ENCODE measurements around the gene POU2F1.

POU2F1 gene

DNA sequence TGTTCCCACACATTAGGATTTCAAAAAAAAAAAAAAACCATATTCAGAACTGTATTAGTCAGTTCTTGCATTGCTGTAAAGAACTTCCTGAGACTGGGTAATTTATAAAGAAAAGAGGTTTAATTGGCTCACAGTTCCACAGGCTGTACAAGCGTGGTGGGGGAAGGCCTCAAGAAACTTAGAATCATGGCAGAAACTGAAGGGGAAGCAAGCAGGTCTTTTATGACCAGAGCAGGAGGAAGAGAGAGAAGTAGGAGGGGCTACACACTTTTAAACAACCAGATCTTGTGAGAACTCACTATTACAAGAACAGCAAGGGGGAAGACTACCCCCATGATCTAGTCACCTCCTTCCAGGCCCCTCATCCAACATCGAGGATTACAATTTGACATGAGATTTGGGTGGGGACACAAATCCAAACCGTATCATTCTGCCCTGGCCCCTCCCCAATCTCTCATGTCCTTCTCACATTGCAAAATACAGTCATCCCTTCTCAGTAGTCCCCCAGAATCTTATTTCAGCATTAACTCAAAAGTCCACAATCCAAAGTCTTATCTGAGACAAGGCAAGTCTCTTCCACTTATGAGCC, 51.8 kb downstream of the POU2F1 start:
- DNase-seq = no peak

DNA sequence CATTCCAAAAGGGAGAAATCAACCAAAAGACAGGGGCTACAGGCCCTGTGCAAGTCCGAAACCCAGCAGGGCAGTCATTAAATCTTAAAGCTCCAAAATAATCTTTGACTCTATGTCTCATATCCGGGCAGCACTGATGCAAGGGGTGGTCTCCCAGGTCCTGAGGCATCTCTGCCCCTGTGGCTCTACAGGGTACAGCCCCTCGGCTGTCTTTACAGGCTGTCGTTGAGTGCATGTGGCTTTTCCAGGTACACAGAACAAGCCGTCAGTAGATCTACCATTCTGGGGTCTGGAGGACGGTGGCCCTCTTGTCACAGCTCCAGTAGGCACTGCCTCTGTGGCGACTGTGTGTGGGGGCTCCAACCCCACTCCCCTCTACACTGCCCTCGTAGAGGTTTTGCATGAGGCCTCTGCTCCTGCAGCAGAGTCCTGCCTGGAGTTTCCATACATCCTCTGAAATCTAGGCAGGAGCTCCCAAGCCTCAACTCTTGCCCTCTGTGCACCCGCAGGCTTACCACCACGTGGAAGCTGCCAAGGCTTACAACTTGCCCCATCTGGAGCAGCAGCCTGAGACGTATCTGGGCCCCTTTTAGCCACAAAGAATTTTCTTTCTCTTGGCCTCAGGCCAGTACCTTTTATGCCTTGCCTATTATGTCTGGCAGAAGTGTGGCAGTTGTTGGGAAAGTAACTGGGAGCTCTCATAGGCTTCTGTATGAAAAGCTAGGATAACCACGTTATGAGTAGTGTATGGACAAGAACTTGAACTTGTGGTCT, 52.5 kb downstream of the POU2F1 start:
- DNase-seq = no peak

DNA sequence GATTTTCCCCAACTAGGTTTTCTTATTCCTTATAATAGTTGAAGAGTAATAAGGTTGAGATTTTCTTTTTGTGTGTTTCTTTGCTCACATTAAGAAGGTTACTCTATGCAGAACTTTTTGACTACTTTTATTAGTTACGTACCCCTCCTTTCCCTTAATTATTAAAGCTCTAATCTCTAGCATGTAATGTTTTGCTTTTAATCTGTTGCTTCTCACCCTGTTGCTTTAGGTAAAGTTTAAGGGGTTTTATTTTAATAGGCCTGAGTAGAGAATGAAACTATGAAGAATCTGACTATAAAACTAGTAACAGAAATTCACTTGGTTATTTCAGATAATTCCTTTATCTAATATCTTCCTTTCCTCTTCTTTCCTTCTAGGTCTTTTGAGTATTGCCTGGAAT, 53.4 kb downstream of the POU2F1 start:
- DNase-seq = no peak

DNA sequence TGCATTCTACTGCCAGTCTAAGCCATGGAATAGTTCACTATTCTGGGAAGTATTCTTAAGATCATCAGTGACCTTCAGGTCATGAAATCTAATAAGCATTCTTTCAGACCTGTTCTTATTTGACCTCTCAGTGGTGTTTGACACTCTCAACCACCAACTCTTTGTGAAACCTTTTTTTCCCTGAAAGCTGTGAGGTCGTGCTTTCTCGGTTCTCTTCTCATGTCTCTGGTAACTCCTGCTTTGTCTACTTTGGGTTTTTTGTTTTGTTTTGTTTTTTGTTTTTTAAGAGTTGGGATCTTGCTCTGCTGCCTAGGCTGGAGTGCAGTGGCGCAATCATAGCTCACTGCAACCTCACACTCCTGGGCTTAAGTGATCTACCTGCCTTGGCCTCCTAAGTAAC, 56.3 kb downstream of the POU2F1 start:
- no peak for DNase-seq

DNA sequence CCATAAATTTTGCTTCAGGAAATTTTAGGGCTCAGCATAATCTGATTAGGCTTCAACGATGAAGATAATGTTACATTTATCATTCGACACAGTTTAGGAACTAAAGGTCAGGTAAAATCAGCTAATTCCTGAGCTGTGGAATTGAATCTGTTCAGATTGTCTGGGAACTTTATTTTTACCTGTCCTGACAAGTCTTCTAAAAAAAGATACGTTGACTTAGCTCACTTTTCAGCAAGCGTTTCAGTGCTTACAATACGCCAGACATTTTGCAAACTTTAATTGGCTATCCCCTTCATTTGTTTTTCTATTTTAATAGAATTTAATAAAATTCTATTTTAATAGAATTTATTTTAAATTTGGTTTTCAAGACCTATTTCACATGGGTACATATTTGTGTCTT, 57.8 kb downstream of the POU2F1 start:
- no peak for DNase-seq

DNA sequence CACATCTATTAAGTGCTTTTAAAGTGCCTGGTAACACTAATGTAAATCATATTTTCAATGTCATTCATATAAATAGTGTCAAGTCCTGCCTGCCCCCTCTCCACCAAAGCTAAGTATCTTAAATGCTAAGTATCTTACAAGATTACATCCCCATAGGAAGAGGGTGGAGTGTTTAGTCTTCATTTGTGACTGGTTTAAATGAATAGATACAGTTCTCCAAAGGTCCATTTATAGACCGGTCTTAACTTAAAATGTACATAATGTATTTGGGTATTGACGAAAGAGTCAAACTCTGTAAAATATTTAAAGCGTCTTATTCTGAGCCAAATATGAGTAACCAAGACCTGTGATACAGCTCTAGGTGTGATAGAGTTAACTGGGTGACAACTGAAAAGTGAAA, 60.2 kb downstream of the POU2F1 start:
- DNase-seq = no peak

DNA sequence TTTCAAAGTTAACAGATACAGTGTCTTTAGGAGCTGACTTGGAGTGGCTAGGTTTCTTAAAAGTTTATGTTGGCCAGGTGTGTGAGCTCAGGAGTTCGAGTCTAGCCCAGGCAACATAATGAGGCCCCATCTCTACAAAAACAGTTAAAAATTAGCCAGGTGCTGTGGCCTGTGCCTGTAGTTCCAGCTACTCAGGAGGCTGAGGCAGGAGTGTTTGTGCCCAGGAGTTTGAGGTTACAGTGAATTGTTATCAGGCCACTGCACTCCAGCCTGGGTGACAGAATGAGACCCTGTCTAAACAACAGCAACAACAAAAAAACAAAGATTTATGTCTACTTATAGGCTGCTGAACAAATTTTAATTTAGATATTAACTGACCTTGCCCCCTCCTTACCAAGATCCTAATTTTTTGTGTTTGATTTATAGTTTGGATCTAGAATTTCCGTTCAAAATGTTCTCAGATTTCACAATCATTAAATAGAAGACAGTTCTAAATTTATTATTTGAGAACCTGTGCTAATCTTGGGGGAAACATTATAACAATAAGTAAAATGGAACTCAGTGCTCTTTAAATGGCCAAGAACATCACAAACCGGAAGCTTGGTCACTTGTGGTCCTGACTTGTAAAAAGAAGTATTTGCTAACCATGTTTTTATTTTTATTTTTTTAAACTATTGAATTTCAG, 67.8 kb downstream of the POU2F1 start:
- DNase-seq = no peak

DNA sequence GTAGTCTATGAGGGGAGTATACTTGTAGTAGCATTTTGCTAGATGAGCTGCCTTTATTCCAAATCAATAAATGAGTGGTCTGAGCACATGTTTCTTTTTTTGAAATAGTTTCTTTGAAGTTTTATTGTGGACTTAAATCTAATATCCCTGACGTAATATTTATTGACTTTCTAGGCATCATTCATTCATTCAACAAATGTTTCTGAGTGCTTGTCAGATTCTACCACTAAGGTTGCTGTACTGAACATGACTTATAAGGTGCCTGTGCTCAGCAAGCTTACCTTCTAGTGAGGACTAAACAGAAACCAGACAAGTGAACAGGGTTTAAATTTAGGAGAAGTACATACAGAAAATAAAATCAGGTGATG, 68.4 kb downstream of the POU2F1 start:
- no peak for DNase-seq

DNA sequence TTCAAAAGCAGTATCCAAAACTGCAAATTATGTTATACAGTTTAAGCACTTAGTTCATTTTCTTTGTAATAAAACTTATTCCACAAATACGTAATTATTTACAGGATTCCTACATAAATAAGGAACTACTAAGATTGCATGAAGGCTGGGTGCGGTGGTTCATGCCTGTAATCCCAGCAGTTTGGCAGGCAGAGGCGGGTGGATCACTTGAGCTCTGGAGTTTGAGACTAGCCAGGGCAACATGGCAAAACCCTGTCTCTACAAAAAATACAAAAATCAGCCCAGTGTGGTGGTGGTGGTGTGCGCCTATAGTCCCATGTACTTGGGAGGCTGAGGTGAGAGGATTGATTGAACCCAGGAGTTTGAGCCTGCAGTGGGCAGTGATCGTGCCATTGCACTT, 69.3 kb downstream of the POU2F1 start:
- peak; percentile 15 to 46 (median 33) for DNase-seq

DNA sequence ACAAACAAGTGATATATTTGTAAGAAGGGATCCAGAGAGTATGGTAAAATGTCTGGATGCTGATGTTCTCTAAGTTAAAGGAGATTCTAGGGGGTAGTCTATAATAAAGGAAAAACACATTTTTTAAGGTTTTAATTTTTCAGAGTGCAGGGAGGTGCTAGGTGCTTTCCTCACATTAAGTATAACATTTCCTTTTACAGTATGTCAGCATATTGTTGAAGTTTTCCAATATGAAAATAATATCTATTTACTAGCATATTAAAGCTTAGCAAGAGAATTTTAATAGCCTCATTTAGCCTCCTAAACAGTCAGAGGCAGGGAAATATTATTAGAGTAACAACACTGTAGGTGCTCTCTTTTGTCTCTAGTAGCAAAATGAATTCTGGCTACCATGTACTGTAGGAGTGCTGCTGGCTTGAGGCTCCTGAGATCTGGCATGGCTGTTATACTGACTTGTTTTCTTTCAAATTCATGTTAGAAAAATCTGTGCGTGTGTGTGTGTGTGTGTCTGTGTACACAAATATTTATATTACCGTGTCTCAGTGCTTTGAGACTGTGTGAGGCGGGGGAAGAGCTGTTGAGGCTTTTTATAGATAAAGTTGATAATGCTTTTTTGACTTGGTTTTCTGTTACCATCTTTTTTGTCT, 71.0 kb downstream of the POU2F1 start:
- no peak for DNase-seq

DNA sequence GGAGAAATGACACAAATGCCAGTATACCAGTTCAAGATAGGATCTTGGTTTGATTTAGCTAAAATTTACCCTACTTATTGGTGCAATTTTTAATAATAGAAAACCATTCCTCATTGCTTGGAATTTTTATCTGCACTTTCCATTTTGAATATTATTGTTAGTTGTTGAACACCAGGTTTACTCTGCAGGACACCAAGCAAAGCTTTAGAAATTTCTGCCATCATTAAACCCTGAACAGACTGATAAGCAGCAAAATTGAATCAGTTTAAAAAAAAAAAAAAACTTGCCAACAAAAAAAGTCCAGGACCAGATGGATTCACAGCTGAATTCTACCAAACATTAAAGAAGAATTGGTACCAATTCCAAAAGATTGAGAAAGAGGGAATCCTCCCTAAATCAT, 71.5 kb downstream of the POU2F1 start:
- DNase-seq = no peak

DNA sequence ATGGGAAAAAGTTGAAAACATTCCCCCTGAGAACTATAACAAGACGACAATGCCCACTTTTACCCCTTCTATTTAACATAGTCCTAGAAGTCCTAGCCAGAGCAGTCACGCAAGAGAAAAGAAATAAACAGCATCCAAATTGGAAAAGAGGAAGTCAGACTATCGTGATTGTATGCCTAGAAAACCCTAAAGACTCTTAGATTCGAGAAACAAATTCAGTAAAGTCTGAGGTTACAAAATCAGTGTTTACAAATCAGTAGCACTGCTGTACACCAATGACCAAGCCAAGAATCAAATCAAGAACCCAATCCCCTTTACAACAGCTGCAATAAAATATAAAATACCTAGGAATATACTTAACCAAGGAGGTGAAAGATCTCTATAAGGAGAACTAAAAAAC, 72.4 kb downstream of the POU2F1 start:
- DNase-seq = peak in 2 of 4 experiments; percentile 41 to 42

DNA sequence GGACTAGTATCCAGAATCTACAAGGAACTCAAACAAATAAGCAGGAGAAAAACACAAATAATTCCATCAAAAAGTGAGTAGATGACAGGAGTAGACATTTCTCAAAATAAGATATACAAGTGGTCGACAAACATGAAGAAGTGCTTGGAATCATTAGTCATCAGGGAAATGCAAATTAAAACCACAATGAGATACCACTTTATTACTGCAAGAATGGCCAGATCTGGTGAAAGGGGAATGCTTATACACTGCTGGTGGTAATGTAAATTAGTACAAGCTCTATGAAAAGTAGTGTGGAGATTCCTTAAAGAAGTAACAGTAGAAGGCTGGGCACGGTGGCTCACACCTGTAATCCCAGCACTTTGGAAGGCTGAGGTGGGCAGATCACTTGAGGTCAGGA, 73.8 kb downstream of the POU2F1 start:
- peak in 1 of 4 experiments; percentile 23 for DNase-seq

DNA sequence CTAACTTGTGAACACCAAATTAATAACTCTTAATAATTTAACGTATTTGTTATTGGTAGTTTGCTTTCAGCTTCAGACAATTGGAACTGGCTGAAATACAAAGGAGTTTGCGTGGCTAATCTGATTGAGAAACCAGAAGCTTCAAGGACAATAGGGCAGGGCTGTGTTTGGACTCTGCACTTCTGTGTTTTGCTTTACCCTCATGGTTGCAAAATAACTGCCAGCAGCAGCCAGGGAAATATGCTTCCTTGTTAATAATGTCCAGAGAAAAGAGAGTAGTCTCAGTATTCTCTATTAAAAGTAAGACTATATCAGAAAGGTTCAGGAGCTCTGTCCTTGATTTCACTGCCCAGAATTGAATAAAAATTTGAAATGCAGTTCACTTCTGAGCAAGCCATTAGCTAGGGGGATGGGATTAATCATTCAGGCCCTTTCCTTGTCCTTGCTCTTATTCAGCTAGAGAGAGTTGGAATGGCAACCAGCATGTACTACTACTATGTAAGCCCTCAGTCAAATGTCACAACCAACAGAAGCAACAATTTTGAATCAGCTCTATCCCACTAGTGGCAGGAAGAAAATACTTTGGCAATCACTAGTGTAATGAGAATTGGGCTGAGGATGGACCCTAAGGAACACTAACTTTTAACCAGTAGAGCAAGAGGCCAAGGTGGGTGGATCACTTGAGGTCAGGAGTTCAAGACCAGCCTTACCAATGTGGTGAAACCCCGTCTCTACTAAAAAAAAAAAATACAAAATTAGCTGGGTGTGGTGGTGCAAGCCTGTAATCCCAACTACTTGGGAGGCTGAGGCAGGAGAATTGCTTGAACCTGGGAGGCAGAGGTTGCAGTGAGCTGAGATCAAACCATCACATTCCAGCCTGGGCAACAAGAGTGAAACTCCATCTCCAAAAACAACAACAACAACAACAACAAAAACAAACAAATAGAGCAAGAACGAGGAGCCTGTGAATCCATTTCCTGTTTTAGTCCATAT, 76.8 kb downstream of the POU2F1 start:
- DNase-seq = peak; percentile 68 to 86 (median 80)

DNA sequence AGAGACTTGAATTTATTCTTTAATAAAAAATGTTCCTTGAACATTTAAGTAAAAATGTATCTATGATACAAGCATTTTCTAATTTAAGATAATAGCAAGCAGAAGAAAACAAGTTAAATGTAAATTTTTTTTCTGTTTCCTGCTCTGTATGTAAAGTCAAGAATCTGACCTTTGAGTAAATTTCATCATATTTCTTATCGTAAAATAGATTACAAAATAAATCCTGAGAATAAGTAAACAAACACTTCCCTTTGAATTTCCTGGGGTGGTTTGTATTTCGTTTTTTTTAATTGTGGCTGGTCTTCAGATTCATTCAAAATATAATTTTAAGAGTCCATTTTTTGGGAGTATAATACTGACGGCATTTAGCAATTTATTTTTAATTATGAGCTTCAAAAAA, 77.6 kb downstream of the POU2F1 start:
- DNase-seq = peak in 2 of 4 experiments; percentile 24 to 30

DNA sequence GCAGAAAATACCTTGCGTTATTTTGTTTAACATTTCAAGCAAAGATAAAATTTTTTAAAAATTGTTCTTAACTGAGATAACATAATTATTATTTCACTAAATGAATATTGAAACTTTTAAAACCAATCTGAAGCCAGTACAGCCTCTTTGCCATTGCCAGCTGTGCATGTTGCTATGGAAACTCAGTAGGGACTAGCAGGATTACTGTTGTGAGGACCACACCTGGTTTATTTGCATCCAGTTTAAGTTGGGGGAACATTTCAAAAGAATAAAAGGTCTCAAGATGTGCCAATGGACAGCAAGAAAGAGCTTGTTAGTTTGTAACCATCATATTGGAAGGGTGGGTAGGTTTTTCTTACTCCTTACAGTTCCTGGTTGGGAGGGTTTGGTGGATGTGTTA, 80.7 kb downstream of the POU2F1 start:
- no peak for DNase-seq

DNA sequence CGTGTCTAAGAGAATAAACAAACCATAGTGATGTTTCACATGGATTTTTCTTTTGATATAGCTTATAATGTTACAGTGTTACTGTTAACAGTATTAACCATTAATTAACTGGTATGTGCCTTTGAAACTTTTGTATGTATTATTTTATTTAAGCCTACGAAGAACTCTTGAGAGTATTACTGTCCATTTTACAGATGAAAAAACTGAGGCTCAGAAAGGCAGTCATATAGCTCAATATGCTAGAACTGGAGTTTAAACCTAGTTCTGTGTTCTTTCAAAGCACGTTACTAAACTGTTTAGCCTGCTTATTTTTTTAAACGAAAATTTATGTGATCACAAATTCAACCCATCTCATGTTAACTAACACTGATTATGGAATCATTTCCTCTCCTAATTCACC, 83.5 kb downstream of the POU2F1 start:
- no peak for DNase-seq

DNA sequence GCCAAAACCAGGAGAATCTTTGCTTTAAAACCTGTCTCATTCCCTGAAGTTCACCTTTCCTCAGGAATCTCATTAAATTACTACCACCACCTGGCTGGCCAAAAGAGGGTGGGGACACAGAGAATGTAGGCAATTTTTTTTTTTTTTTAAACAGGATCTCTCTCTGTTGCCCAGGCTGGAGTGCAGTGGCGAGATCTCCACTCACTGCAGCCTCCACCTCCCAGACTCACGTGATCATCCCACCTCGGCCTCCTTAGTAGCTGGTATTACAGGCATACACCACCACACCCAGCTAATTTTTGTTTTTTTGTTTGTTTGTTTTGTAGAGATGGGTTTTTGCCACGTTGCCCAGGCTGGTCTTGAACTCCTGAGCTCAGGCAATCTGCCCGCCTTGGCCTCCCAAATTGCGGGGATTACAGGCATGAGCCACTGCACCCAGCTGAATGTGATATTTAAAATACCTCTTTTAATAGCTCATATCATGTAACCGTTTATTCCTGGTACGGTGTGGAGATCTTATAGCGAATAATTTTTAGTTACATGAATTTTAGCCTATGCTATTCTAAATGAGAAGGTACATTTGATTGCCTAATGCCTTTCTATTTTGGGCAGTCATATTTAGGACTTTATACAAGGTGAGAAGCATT, 84.5 kb downstream of the POU2F1 start:
- DNase-seq = no peak

DNA sequence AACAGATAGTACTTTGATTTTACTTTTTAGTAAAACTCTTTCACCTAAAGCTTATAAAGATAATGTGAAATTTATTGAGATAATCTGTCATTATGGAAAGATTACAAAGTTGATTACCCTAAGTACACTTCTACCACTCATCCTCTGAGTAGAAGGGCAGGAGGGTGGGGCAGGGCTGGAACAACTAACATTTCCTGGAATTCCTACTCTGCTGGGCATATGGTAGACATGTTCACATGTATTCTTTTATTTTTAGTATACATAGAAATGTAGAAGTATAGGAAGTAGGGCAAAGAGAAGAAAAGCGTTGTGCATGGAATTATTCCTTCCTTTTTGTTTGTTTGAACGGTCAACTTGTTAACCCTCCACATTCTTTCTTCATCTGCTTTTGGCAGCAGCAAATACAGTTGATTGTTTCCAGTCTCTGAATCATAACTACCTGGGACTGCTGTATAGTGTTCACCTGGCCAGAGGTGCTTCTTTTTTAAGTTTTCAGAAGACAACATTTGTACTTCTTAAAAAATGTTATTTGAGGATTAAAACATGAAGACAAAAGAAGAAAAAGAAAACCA, 85.1 kb downstream of the POU2F1 start:
- DNase-seq = no peak

DNA sequence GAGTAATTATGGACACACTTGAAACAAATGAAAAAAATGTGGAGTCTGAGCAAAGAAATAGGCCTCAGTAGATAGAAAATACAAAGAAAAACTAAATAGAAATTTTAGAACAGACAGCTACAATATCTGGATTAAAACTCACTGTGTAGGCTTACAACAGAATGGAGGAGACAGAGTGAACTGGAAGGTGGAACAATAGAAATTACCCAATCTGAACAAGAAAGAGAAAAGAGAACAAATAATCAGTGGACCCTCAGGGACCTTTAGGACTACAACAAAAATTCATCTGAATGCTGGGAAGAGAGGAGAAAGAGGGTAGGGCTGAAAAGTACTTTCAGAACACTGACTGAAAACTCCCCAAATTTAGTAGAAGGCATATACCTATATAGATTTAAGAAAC, 90.0 kb downstream of the POU2F1 start:
- no peak for DNase-seq

DNA sequence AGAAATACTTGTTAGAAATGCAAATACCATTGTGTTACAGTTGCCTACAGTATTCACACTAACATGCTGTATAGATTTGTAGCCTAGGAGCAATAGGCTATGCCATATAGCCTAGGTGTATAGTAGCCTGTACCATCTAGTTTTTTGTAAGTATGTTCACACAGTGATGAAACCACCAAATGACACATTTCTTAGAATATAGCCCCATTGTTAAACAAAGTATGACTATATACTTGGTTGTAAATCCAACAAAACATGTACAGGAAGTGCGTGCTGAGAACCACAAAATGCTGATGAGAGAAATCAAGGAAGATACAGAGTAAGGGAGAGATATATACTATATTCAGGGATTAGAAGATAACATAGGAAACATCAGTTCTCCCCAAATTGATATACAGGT, 92.2 kb downstream of the POU2F1 start:
- DNase-seq = peak in 2 of 4 experiments; percentile 20 to 26

All from suppressor macrophage (primary cell).